Esophagus muscularis mucosa (tissue), 4 donors: ENCODE measurements around the gene COPE.

Source experiments
- EP300 ChIP-seq: sonication (generic); formaldehyde crosslinking; IDR thresholded peaks from one replicate; pipeline ENCODE4 v1.6.1; 2017; ENCODE audit warnings: antibody characterized with exemption
- POLR2A ChIP-seq: fragments of 450-650 bp; IDR thresholded peaks from one replicate; pipeline ENCODE4 v1.6.1; 2017; ENCODE audit warnings: antibody characterized with exemption, moderate library complexity, mild to moderate bottlenecking, low read depth
- POLR2AphosphoS5 ChIP-seq, 2 donors: sonication (generic); formaldehyde crosslinking; IDR thresholded peaks; one replicate each; pipeline ENCODE4 v1.6.1; 2017; ENCODE audit warnings: antibody characterized with exemption in 2 of 2
- TF ChIP-seq, protein P1 (sequence below), 3 experiments: fragments of 200-600 bp in 2 of 3; fragments of 450-650 bp in 1 of 3; sonication (generic) in 2 of 3; IDR thresholded peaks; one replicate each; pipeline ENCODE4 v1.5.1; 2017 to 2019; ENCODE audit warnings: antibody characterized with exemption in 3 of 3, mild to moderate bottlenecking in 2 of 3, moderate library complexity in 1 of 3

GRCh38 chr19:18855647-18856384, 63.4 kb downstream of the COPE start:
- TF ChIP-seq, protein P1, sequence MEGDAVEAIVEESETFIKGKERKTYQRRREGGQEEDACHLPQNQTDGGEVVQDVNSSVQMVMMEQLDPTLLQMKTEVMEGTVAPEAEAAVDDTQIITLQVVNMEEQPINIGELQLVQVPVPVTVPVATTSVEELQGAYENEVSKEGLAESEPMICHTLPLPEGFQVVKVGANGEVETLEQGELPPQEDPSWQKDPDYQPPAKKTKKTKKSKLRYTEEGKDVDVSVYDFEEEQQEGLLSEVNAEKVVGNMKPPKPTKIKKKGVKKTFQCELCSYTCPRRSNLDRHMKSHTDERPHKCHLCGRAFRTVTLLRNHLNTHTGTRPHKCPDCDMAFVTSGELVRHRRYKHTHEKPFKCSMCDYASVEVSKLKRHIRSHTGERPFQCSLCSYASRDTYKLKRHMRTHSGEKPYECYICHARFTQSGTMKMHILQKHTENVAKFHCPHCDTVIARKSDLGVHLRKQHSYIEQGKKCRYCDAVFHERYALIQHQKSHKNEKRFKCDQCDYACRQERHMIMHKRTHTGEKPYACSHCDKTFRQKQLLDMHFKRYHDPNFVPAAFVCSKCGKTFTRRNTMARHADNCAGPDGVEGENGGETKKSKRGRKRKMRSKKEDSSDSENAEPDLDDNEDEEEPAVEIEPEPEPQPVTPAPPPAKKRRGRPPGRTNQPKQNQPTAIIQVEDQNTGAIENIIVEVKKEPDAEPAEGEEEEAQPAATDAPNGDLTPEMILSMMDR (IDR thresholded peaks at IDR 0.05): no peak
- TF ChIP-seq EP300: no peak
- no peak for TF ChIP-seq POLR2A
- no peak for TF ChIP-seq POLR2AphosphoS5 (IDR thresholded peaks at IDR 0.05)
